ENCODE data around the gene TNN. TPM values are rescaled to one million over a fixed set of nuclear protein-coding genes. Genes with fewer than 3 reads are reported as not detected.

The TNN gene
- total RNA-seq, 2 experiments from 2014 or later, result not detected

Other genes with a start within 250 kb of the TNN start
- 100 to 1,000 TPM; 322 to 354 TPM for gene CACYBP, start 67.9 kb upstream of the TNN start, total RNA-seq
- gene MRPS14, start 44.4 kb upstream of the TNN start, total RNA-seq, result 10 to 100 TPM; 48.8 to 51.2 TPM
- gene KIAA0040, start 124.9 kb downstream of the TNN start, total RNA-seq, result 10 to 100 TPM; 19.5 to 21.4 TPM

Measured in activated naive CD4-positive, alpha-beta T cell treated with anti-CD3 and anti-CD28 coated beads for 36 hours (primary cell).